ENCODE data around the gene SLC27A5.

- TF ChIP-seq CTCF (IDR thresholded peaks at IDR 0.05) = no peak
- TF ChIP-seq POLR2AphosphoS5 (IDR thresholded peaks at IDR 0.05; ENCODE audit: insufficient read depth in 1 of 2, low read depth in 1 of 2) = no peak
- no peak for TF ChIP-seq POLR2A (IDR thresholded peaks at IDR 0.05)
Measured at GRCh38 chr19:58513213-58513693, 1.5 kb upstream of the SLC27A5 start.

All from vagina (tissue), 2 donors.